B cell (primary cell): ENCODE data around the gene IGF2BP1. TPM values are rescaled to one million over a fixed set of nuclear protein-coding genes. Genes with fewer than 3 reads are reported as not detected.

Experiments used
- ATAC-seq: fragments of 200-7000 bp; cut with Tn5 transposase; one replicate; pipeline ENCODE4 v1.10.0; 2021; ENCODE audit warnings: low read depth, mild to moderate bottlenecking, moderate number of reproducible peaks, moderate library complexity
- CTCF ChIA-PET: fragments of 350-600 bp; sonication (Branson Sonifier 250); formaldehyde crosslinking; loops from one replicate; lab custom pipeline; 2021; ENCODE audit warnings: antibody characterized with exemption, inconsistent platforms; lab: Charles Lee
- POLR2A ChIA-PET: fragments of 350-600 bp; sonication (Branson Sonifier 250); formaldehyde crosslinking; loops from one replicate; lab custom pipeline; 2021; ENCODE audit warnings: antibody characterized with exemption; lab: Charles Lee
- DNase-seq: peaks from one replicate; pipeline ENCODE4 v3.0.0; 2013
- H2AFZ ChIP-seq: 2 replicates; pipeline ENCODE4 v1.6.1; 2012; ENCODE audit warnings: mild to moderate bottlenecking, low read depth, low read length; ENCODE audit not compliant: insufficient read depth, poor library complexity, severe bottlenecking
- H3K27ac ChIP-seq, 2 donors: 1 replicate in 1 of 2; 2 replicates in 1 of 2; pipeline ENCODE4 v1.5.1; 2012 to 2013; ENCODE audit warnings: low read length in 2 of 2, mild to moderate bottlenecking in 2 of 2, moderate library complexity in 1 of 2
- H3K27me3 ChIP-seq, 4 experiments: fragments of 200-600 bp in 1 of 4; sonication (generic) in 1 of 4; replicated peaks in 1 of 4; 1 replicate in 2 of 4; 2 replicates in 2 of 4; pipeline versions ENCODE4 v1.6.1 to v1.7.0; 2013 to 2016; ENCODE audit warnings: low read length in 3 of 4, mild to moderate bottlenecking in 2 of 4, mixed read lengths in 1 of 4, moderate library complexity in 1 of 4; ENCODE audit not compliant: insufficient read depth in 4 of 4, control insufficient read depth in 3 of 4; ENCODE audit errors: control extremely low read depth in 1 of 4
- H3K36me3 ChIP-seq, 2 experiments: replicated peaks in 1 of 2; 1 replicate in 1 of 2; 2 replicates in 1 of 2; pipeline versions ENCODE4 v1.6.1 to v1.7.1; 2013; ENCODE audit warnings: low read length in 1 of 2; ENCODE audit not compliant: insufficient read depth in 2 of 2, control insufficient read depth in 1 of 2; ENCODE audit errors: control extremely low read depth in 1 of 2, extremely low read depth in 1 of 2
- H3K4me1 ChIP-seq, 2 donors: fragments of 200-600 bp in 1 of 2; sonication (generic) in 1 of 2; 1 replicate in 1 of 2; 2 replicates in 1 of 2; pipeline versions ENCODE4 v1.5.1 to v1.6.1; 2013 to 2017; ENCODE audit warnings: low read length in 2 of 2; ENCODE audit not compliant: control insufficient read depth in 2 of 2, insufficient read depth in 2 of 2
- H3K4me2 ChIP-seq: replicated peaks from 2 replicates; pipeline ENCODE3; 2012; ENCODE audit warnings: mild to moderate bottlenecking, low read depth, low read length; ENCODE audit not compliant: poor library complexity, severe bottlenecking
- H3K4me3 ChIP-seq, 5 experiments: fragments of 200-600 bp in 1 of 5; sonication (generic) in 1 of 5; 1 replicate in 3 of 5; 2 replicates in 2 of 5; pipeline versions ENCODE4 v1.5.1 to v1.7.0; 2011 to 2016; ENCODE audit warnings: low read length in 4 of 5, mild to moderate bottlenecking in 4 of 5, low read depth in 2 of 5, control low read depth in 1 of 5, moderate library complexity in 1 of 5; ENCODE audit not compliant: insufficient read depth in 1 of 5; ENCODE audit errors: control extremely low read depth in 1 of 5, extremely low read depth in 1 of 5
- H3K79me2 ChIP-seq: fragments of 200-600 bp; sonication (generic); one replicate; pipeline ENCODE4 v1.6.0; 2016; ENCODE audit warnings: low read length; ENCODE audit not compliant: control insufficient read depth, insufficient read depth
- H3K9ac ChIP-seq: fragments of 200-600 bp; sonication (generic); 2 replicates; pipeline ENCODE4 v1.6.1; 2017; ENCODE audit warnings: mild to moderate bottlenecking, low read length, moderate library complexity
- H3K9me3 ChIP-seq, 3 donors: one replicate each; pipeline versions ENCODE4 v1.6.1 to v1.7.1; 2013; ENCODE audit warnings: low read length in 2 of 3; ENCODE audit not compliant: control insufficient read depth in 2 of 3, insufficient read depth in 1 of 3; ENCODE audit errors: control extremely low read depth in 1 of 3
- H4K20me1 ChIP-seq: 2 replicates; pipeline ENCODE4 v1.6.0; 2012; ENCODE audit warnings: mild to moderate bottlenecking, low read length; ENCODE audit not compliant: insufficient read depth, control insufficient read depth, poor library complexity, severe bottlenecking
- H3K27ac Mint-ChIP-seq: one replicate; pipeline ENCODE4 v1.8.0; 2021; ENCODE audit warnings: mixed read lengths
- H3K27me3 Mint-ChIP-seq: one replicate; pipeline ENCODE4 v1.8.0; 2021; ENCODE audit warnings: mixed read lengths
- H3K4me1 Mint-ChIP-seq: one replicate; pipeline ENCODE4 v1.8.0; 2021; ENCODE audit warnings: mixed read lengths
- H3K4me3 Mint-ChIP-seq: one replicate; pipeline ENCODE4 v1.8.0; 2021; ENCODE audit warnings: mixed read lengths
- H3K9me3 Mint-ChIP-seq: one replicate; pipeline ENCODE4 v1.8.0; 2022; ENCODE audit warnings: mixed read lengths; ENCODE audit not compliant: insufficient read depth
- EZH2 ChIP-seq: IDR thresholded peaks from 2 replicates; pipeline ENCODE4 v1.6.1; 2012; ENCODE audit warnings: borderline replicate concordance, low read depth, mild to moderate bottlenecking, moderate library complexity, low read length; ENCODE audit not compliant: insufficient read depth, poor library complexity, severe bottlenecking
- WGBS: methylation state at CpG from one replicate; pipeline ENCODE4 v1.1.5; 2013; ENCODE audit warnings: missing lambda C conversion rate; ENCODE audit not compliant: insufficient coverage; 5-methylcytosine and 5-hydroxymethylcytosine counted together
- intact Hi-C: fragments of 100-400 bp; cut with micrococcal nuclease; formaldehyde crosslinking; loops from one replicate; pipeline ENCODE4 v1.10.0; 2022
- polyA plus RNA-seq: library from polyadenylated mRNA; depleted of rRNA; stranded (reverse); fragments of >200 nt; gene quantifications from 2 replicates; pipeline ENCODE4 v1.2.3, GENCODE V29; 2012
- total RNA-seq, 2 donors: library from RNA; stranded (reverse); fragments of 120-200 nt in 1 of 2; gene quantifications; 1 replicate in 1 of 2; 2 replicates in 1 of 2; pipeline versions ENCODE4 v1.2.3 to v1.2.4, GENCODE V29; 2013 to 2022
- TF ChIP-seq, protein P1 (sequence below): fragments of 200-600 bp; IDR thresholded peaks from one replicate; pipeline ENCODE4 v1.8.0; 2022; ENCODE audit warnings: antibody characterized with exemption, mild to moderate bottlenecking

IGF2BP1 gene
- total and polyA plus RNA-seq, 2 donors (not counting 1 experiment from before 2014, with no cell fraction given): not detected

DNA sequence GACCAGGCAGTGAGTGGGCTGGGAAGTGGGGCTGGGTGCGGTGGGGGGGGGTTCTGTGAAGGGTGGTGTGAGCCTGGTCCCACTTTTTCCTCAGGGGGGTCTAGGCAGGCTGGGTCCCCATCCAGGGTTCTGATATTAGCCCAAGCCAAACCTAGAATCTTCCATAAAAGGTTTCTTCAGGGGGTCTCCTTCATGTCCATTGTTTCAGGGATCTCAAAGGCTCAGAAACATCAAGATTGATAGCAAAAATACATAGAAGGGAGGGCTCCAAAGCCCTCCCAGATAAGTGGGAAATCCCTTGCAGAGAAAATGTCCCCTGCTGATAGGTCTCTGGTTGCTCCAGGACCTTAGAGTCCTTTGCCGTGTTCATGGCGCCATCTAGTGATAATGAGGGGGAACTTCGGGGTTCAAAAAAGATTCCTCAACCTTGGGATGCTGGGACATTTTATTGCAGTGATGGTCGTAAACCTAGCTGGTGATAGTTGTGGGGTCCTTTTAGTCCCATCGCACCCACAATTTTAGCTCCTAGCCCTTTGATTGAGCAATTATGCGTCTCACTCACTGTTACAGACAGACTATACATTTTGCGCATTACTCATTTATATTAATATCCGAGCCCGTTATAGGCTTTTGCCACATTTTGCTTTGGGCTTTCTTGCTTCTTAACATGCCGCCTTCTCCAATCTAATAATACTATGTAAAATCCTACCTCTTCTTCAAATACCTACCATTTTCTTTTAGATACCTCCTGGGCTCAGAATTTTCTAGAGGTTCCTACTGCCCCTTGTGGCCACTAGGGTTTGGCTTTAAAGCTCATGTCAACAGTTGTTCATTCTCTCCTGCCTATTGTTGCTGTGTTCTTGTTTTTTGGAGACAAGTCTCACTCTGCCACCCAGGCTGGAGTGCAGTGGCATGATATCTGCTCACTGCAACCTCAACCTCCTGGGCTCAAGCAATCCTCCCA lies 35.1 kb downstream of the IGF2BP1 start:
- 47% methylated on average over 11 of the region's 11 CpGs for WGBS
- Histone ChIP-seq H3K4me3 (no peak overlapping the region), H3K27me3 (peaks cover 0 to 18% (median 4%) of the 10 kb centered on the region in 4 experiments), H3K9ac (no peak overlapping the region), H3K79me2 (no peaks in the 10 kb centered on the region), H2AFZ (no peak overlapping the region), H3K9me3 (peaks cover 0 to 9% (median 0%) of the 10 kb centered on the region in 3 donors), H3K4me2 (no peak overlapping the region), H3K27ac (no peak overlapping the region), H3K4me1 (peaks cover 4% of the 10 kb centered on the region in 2 donors), H3K36me3 (no peaks in the 10 kb centered on the region), H4K20me1 (no peaks in the 10 kb centered on the region)
- CTCF ChIA-PET: interaction anchor here (0.7 to 4.0 kb wide), 22 partner anchors 11 to 384 kb away, joined by 3 to 25 read pairs (median 4); no protein-coding TSS in a partner anchor
- intact Hi-C loops: loop anchor here (1.0 to 2.0 kb wide), 5 partner anchors 148 to 361 kb away; no protein-coding TSS in a partner anchor
- POLR2A ChIA-PET: no interaction called here
- H3K9me3 Mint-ChIP-seq: no peaks in the 10 kb centered on the region
- peak; percentile 66 for DNase-seq
- peak; percentile 56 for ATAC-seq
- peaks cover 2% of the 10 kb centered on the region for H3K4me1 Mint-ChIP-seq
- H3K27ac Mint-ChIP-seq: no peak overlapping the region
- H3K4me3 Mint-ChIP-seq: no peak overlapping the region
- TF ChIP-seq, protein P1, sequence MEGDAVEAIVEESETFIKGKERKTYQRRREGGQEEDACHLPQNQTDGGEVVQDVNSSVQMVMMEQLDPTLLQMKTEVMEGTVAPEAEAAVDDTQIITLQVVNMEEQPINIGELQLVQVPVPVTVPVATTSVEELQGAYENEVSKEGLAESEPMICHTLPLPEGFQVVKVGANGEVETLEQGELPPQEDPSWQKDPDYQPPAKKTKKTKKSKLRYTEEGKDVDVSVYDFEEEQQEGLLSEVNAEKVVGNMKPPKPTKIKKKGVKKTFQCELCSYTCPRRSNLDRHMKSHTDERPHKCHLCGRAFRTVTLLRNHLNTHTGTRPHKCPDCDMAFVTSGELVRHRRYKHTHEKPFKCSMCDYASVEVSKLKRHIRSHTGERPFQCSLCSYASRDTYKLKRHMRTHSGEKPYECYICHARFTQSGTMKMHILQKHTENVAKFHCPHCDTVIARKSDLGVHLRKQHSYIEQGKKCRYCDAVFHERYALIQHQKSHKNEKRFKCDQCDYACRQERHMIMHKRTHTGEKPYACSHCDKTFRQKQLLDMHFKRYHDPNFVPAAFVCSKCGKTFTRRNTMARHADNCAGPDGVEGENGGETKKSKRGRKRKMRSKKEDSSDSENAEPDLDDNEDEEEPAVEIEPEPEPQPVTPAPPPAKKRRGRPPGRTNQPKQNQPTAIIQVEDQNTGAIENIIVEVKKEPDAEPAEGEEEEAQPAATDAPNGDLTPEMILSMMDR: peak; percentile 83
- TF ChIP-seq EZH2: no peak
- peaks cover 6% of the 10 kb centered on the region for H3K27me3 Mint-ChIP-seq
